GM12878 (cell line): Measurements from ENCODE around the gene PROC. TPM values are rescaled to one million over a fixed set of nuclear protein-coding genes. Genes with fewer than 3 reads are reported as not detected.
"Not testable (repeated sequence)": the region's sequence is repeated elsewhere in the genome, so short reads cannot be mapped to it uniquely, and the experiment has no call there.

Experiments
- ATAC-seq: fragments of 200-7000 bp; cut with Tn5 transposase; 3 replicates; pipeline ENCODE4 v1.9.1; 2020; ENCODE audit warnings: mild to moderate bottlenecking, moderate library complexity
- BruUV-seq: library from RNA; stranded (reverse); fragments of 400-500 nt; replicated peaks from 2 replicates; lab custom pipeline; 2021; lab: Mats Ljungman, UMichigan
- CTCF ChIA-PET: fragments of 300-600 bp; sonication (Branson Sonifier 250); formaldehyde crosslinking; extraction: SDS; loops from one replicate; lab custom pipeline; 2021; ENCODE audit warnings: inconsistent platforms; lab: Yijun Ruan, JAX
- POLR2A ChIA-PET: fragments of 350-600 bp; formaldehyde crosslinking; extraction: SDS; loops from one replicate; lab custom pipeline; 2021; ENCODE audit warnings: inconsistent platforms; lab: Charles Lee
- RAD21 ChIA-PET: fragments of 300-600 bp; sonication (Branson Sonifier 250); formaldehyde crosslinking; loops from one replicate; lab custom pipeline; 2023; ENCODE audit warnings: antibody characterized with exemption; ENCODE audit not compliant: unreplicated experiment; lab: Charles Lee
- SMC1A ChIA-PET: fragments of 300-600 bp; sonication (Branson Sonifier 250); formaldehyde crosslinking; loops from one replicate; lab custom pipeline; 2023; ENCODE audit not compliant: unreplicated experiment, uncharacterized antibody; lab: Charles Lee
- DNase-seq: peaks from one replicate; pipeline ENCODE4 v3.0.0-alpha.2; 2011; ENCODE audit warnings: low read depth, low spot score
- FAIRE-seq: peaks from 3 replicates; lab custom pipeline; 2011; peaks lifted over from hg19 to GRCh38; lab: Jason Lieb, UNC
- H2AFZ ChIP-seq: 2 replicates; pipeline ENCODE4 v1.6.0; 2011; ENCODE audit warnings: low read depth, low read length, control low read depth; ENCODE audit not compliant: control insufficient read depth
- H3K27ac ChIP-seq: 2 replicates; pipeline ENCODE4 v1.5.1; 2011; ENCODE audit warnings: control low read depth; ENCODE audit not compliant: control insufficient read depth, insufficient read depth
- H3K27me3 ChIP-seq, 2 experiments: replicated peaks in 1 of 2; 2 replicates each; pipeline versions ENCODE4 v1.6.0 to v1.6.1; 2011; ENCODE audit warnings: low read length in 1 of 2; ENCODE audit not compliant: control insufficient read depth in 2 of 2, insufficient read depth in 2 of 2
- H3K36me3 ChIP-seq, 2 experiments: 2 replicates each; pipeline ENCODE4 v1.5.1; 2011; ENCODE audit warnings: low read length in 1 of 2; ENCODE audit not compliant: control insufficient read depth in 2 of 2, insufficient read depth in 2 of 2
- H3K4me1 ChIP-seq: 2 replicates; pipeline ENCODE4 v1.6.1; 2011; ENCODE audit warnings: mild to moderate bottlenecking, low read length, moderate library complexity, mixed read lengths; ENCODE audit not compliant: control insufficient read depth, insufficient read depth
- H3K4me2 ChIP-seq: 2 replicates; pipeline ENCODE4 v1.6.0; 2011; ENCODE audit warnings: control low read depth; ENCODE audit not compliant: control insufficient read depth, insufficient read depth
- H3K4me3 ChIP-seq: fragments of 200-600 bp; sonication (generic); 2 replicates; pipeline ENCODE4 v1.5.1; 2016
- H3K79me2 ChIP-seq: 2 replicates; pipeline ENCODE4 v1.6.0; 2011; ENCODE audit warnings: low read length; ENCODE audit not compliant: control insufficient read depth, insufficient read depth
- H3K9ac ChIP-seq: 2 replicates; pipeline ENCODE4 v1.8.0; 2011; ENCODE audit warnings: low read length, control low read depth, mixed read lengths; ENCODE audit not compliant: control insufficient read depth, insufficient read depth
- H3K9me3 ChIP-seq: replicated peaks from 3 replicates; pipeline ENCODE4 v1.5.1; 2011; ENCODE audit warnings: mild to moderate bottlenecking, low read length; ENCODE audit not compliant: control insufficient read depth, insufficient read depth
- H4K20me1 ChIP-seq: 2 replicates; pipeline ENCODE4 v1.6.0; 2011; ENCODE audit not compliant: control insufficient read depth, insufficient read depth
- BCL11A ChIP-seq: IDR thresholded peaks from 2 replicates; pipeline ENCODE4 v1.6.1; 2011; ENCODE audit warnings: low read depth, low read length
- BCL3 ChIP-seq: IDR thresholded peaks from 2 replicates; pipeline ENCODE4 v1.6.1; 2011; ENCODE audit warnings: borderline replicate concordance, low read depth, mild to moderate bottlenecking, moderate library complexity, low read length; ENCODE audit not compliant: insufficient read depth, poor library complexity, severe bottlenecking
- CBX3 ChIP-seq: fragments of 200-600 bp; sonication (generic); IDR thresholded peaks from 2 replicates; pipeline ENCODE4 v1.6.1; 2016; ENCODE audit warnings: low read depth, borderline replicate concordance
- CHD1 ChIP-seq: IDR thresholded peaks from 2 replicates; pipeline ENCODE4 v1.6.1; 2012; ENCODE audit warnings: low read depth, low read length, improper control_type of control experiment
- E2F4 ChIP-seq: IDR thresholded peaks from 2 replicates; pipeline ENCODE4 v1.6.1; 2012; ENCODE audit warnings: low read depth, low read length, improper control_type of control experiment
- GATAD2B ChIP-seq: fragments of 450-650 bp; conservative IDR thresholded peaks from 2 replicates; pipeline ENCODE4 v1.6.1; 2017; ENCODE audit warnings: low read depth, mild to moderate bottlenecking, moderate library complexity
- MTA2 ChIP-seq: fragments of 450-650 bp; IDR thresholded peaks from 2 replicates; pipeline ENCODE4 v1.6.1; 2016; ENCODE audit warnings: low read depth, mild to moderate bottlenecking, moderate library complexity
- SIN3A ChIP-seq: IDR thresholded peaks from 2 replicates; pipeline ENCODE4 v1.6.1; 2012; ENCODE audit warnings: low read depth, low read length, improper control_type of control experiment
- WGBS: methylation state at CpG from one replicate; pipeline ENCODE4 v1.1.6; 2016; ENCODE audit warnings: low lambda C conversion rate; ENCODE audit not compliant: insufficient replicate concordance, insufficient coverage; ENCODE audit errors: missing lambda C conversion rate; 5-methylcytosine and 5-hydroxymethylcytosine counted together
- in situ Hi-C: fragments of 300-500 bp; cut with MboI; formaldehyde crosslinking; loops from 9 replicates; pipeline ENCODE4 v1.14.3; 2018; ENCODE audit warnings: mixed read lengths
- intact Hi-C: fragments of 100-400 bp; cut with micrococcal nuclease; formaldehyde crosslinking; loops from one replicate; pipeline ENCODE4 v1.14.2; 2022; ENCODE audit not compliant: unreplicated experiment
- polyA plus RNA-seq, 11 experiments: library from polyadenylated mRNA; depleted of rRNA in 4 of 11; unstranded in 6 of 11; stranded (reverse) in 5 of 11; fragments of >200 nt; fragmentation: Nextera tagmentation in 4 of 11; fragmentation: Illumina TruSeq in 1 of 11; extraction: Ambion mirVana in 4 of 11; extraction: Trizol in 1 of 11; gene quantifications; 1 replicate in 1 of 11; 2 replicates in 10 of 11; pipeline versions ENCODE4 v1.2.1 to v1.2.3, GENCODE V29; 2011 to 2016; ENCODE audit warnings: inconsistent platforms in 2 of 11, missing spikeins in 2 of 11, low read depth in 1 of 11
- total RNA-seq, 4 experiments: library from RNA; depleted of rRNA in 3 of 4; stranded (reverse); fragments of >200 nt in 3 of 4; fragmentation: Illumina TruSeq in 1 of 4; extraction: Trizol in 1 of 4; gene quantifications; 2 replicates each; pipeline versions ENCODE4 v1.2.1 to v1.2.3, GENCODE V29; 2013 to 2021

PROC gene
- total and polyA plus RNA-seq, 10 of the 15 experiments (the other 5 are each of a cell fraction or from before 2014, with no cell fraction given), result not detected

GRCh38 chr2:127451981-127452380 lies 33.8 kb downstream of the PROC start (continued):
- TF ChIP-seq E2F4, result no peak

GRCh38 chr2:127452423-127452822 lies 34.2 kb downstream of the PROC start:
- RAD21 ChIA-PET, H3K9me3 ChIP-seq, FAIRE-seq, DNase-seq, H3K27me3 ChIP-seq, BruUV-seq, POLR2A ChIA-PET, H3K4me3 ChIP-seq, H2AFZ ChIP-seq, H3K79me2 ChIP-seq, H3K36me3 ChIP-seq, H3K4me1 ChIP-seq, H4K20me1 ChIP-seq, H3K4me2 ChIP-seq, H3K27ac ChIP-seq, H3K9ac ChIP-seq, ATAC-seq, in situ Hi-C loops: not testable (repeated sequence)
- ChIA-PET CTCF (interaction anchor here (1.1 to 2.4 kb wide), 3 partner anchors 27 to 255 kb away, joined by 3 to 10 read pairs (median 4); no protein-coding TSS in a partner anchor), SMC1A (interaction anchor here (1.1 kb wide), 1 partner anchor 9 kb away, joined by 3 read pairs; no protein-coding TSS in a partner anchor)
- WGBS, result 94% methylated on average over 8 of the region's 8 CpGs
- intact Hi-C loops, result loop anchor here (5.0 kb wide), 1 partner anchor 95 kb away; no protein-coding TSS in a partner anchor

- no peak for FAIRE-seq
- Histone ChIP-seq H4K20me1 (no peaks in the 10 kb centered on the region), H3K9ac (no peak overlapping the region), H3K9me3 (no peaks in the 10 kb centered on the region), H3K79me2 (no peaks in the 10 kb centered on the region), H3K36me3 (no peaks in the 10 kb centered on the region), H3K27ac (no peak overlapping the region), H3K4me3 (no peak overlapping the region), H2AFZ (no peak overlapping the region), H3K27me3 (no peaks in the 10 kb centered on the region), H3K4me2 (no peak overlapping the region), H3K4me1 (no peaks in the 10 kb centered on the region; the same call in 1 of the 2 replicates)
- RAD21 ChIA-PET, result interaction anchor here (1.7 kb wide), 1 partner anchor 151 kb away, joined by 4 read pairs; no protein-coding TSS in a partner anchor
- POLR2A ChIA-PET, result no interaction called here
- no peak for DNase-seq
- no TSS peak for BruUV-seq
- in situ Hi-C loops (no loop called here), intact Hi-C loops (loop anchor here (5.0 kb wide), 1 partner anchor 96 kb away; no protein-coding TSS in a partner anchor)
- SMC1A ChIA-PET, result interaction anchor here (1.1 to 1.8 kb wide), 2 partner anchors 8 to 256 kb away, joined by 3 to 7 read pairs; no protein-coding TSS in a partner anchor
- 100% methylated on average over 3 of the region's 3 CpGs for WGBS
- no peak; the same call in 2 of the 3 replicates for ATAC-seq
- CTCF ChIA-PET, result interaction anchor here (0.6 to 2.4 kb wide), 4 partner anchors 26 to 256 kb away, joined by 3 to 10 read pairs (median 4); no protein-coding TSS in a partner anchor
- TF ChIP-seq CBX3, result no peak
- TF ChIP-seq MTA2, result no peak
- no peak for TF ChIP-seq CHD1
- TF ChIP-seq GATAD2B, result no peak
- no peak for TF ChIP-seq SIN3A
- TF ChIP-seq BCL11A, result no peak
- TF ChIP-seq BCL3, result no peak
Observed at GRCh38 chr2:127453013-127453391, 34.8 kb downstream of the PROC start.
